HUES64 (cell line): ENCODE measurements around the gene KRTAP10-3.
"Not testable (repeated sequence)": the region's sequence is repeated elsewhere in the genome, so short reads cannot be mapped to it uniquely, and the experiment has no call there.

Experiments used
- H3K27ac ChIP-seq: 2 replicates; pipeline ENCODE4 v1.7.0; 2013; ENCODE audit warnings: low read depth, low read length, inconsistent platforms
- H3K27me3 ChIP-seq: 2 replicates; pipeline ENCODE4 v1.6.1; 2013; ENCODE audit warnings: mild to moderate bottlenecking, low read length; ENCODE audit not compliant: insufficient read depth
- H3K36me3 ChIP-seq: 2 replicates; pipeline ENCODE4 v1.6.1; 2013; ENCODE audit warnings: mild to moderate bottlenecking, low read length; ENCODE audit not compliant: insufficient read depth
- H3K4me1 ChIP-seq: 2 replicates; pipeline ENCODE4 v1.6.1; 2013; ENCODE audit warnings: mild to moderate bottlenecking, low read length, moderate library complexity; ENCODE audit not compliant: insufficient read depth
- H3K4me3 ChIP-seq: 2 replicates; pipeline ENCODE4 v1.5.1; 2013; ENCODE audit warnings: mild to moderate bottlenecking, low read length, moderate library complexity
- H3K9ac ChIP-seq: 2 replicates; pipeline ENCODE4 v1.6.1; 2013; ENCODE audit warnings: mild to moderate bottlenecking, low read depth, low read length
- H3K9me3 ChIP-seq: 2 replicates; pipeline ENCODE4 v1.6.1; 2013; ENCODE audit warnings: low read depth, low read length; ENCODE audit not compliant: insufficient read depth
- WGBS: fragments of 150-250, 120-280 bp; methylation state at CpG from one replicate; pipeline ENCODE4 v1.1.7; 2013; ENCODE audit warnings: missing lambda C conversion rate; 5-methylcytosine and 5-hydroxymethylcytosine counted together

The KRTAP10-3 gene

GRCh38 chr21:44585892-44586291 lies 27.3 kb upstream of the KRTAP10-3 start:
- Histone ChIP-seq H3K27me3 (no peaks in the 10 kb centered on the region), H3K36me3 (no peaks in the 10 kb centered on the region), H3K27ac (no peak overlapping the region), H3K4me3 (no peak overlapping the region), H3K9me3 (peaks cover 7% of the 10 kb centered on the region; the same call in 1 of the 2 replicates), H3K4me1 (peaks cover 5% of the 10 kb centered on the region; the same call in 1 of the 2 replicates), H3K9ac (no peak overlapping the region)
- WGBS = 90% methylated on average over 3 of the region's 3 CpGs

GRCh38 chr21:44583800-44584147 lies 25.2 kb upstream of the KRTAP10-3 start:
- H3K9me3 ChIP-seq = peaks cover 7% of the 10 kb centered on the region; the same call in 1 of the 2 replicates
- WGBS = 96% methylated on average over 5 of the region's 6 CpGs
- peaks cover 5% of the 10 kb centered on the region; the same call in 1 of the 2 replicates for H3K4me1 ChIP-seq
- H3K27me3 ChIP-seq = no peaks in the 10 kb centered on the region
- no peak overlapping the region for H3K27ac ChIP-seq
- no peak overlapping the region for H3K9ac ChIP-seq
- no peak overlapping the region for H3K4me3 ChIP-seq
- no peaks in the 10 kb centered on the region for H3K36me3 ChIP-seq

- Histone ChIP-seq H3K27ac (no peak overlapping the region), H3K36me3 (no peaks in the 10 kb centered on the region), H3K9ac (no peak overlapping the region), H3K9me3 (peaks cover 7% of the 10 kb centered on the region; the same call in 1 of the 2 replicates), H3K27me3 (no peaks in the 10 kb centered on the region), H3K4me3 (no peak overlapping the region), H3K4me1 (peaks cover 5% of the 10 kb centered on the region; the same call in 1 of the 2 replicates)
- 65% methylated on average over 11 of the region's 11 CpGs for WGBS
Measured at GRCh38 chr21:44583089-44583799, 24.6 kb upstream of the KRTAP10-3 start.

DNA sequence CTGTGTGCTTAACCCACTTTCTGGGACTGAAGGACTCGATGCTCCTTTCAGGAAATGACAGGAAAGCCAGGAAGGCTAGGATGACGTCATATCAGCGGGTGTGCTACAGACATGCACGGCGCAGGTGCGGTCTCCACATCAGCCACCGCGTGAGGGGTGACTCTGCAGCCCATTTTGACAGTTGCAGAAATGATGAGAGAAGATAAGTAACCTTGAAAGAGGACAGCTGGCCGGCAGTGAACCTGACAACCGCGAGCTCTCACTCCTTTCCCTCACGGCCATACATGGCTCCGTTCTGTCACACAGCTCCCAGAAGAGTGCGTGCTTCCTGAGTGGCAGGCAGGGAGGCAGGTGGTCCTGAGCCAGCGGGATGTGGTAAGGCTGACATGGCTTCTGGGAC lies 23.5 kb upstream of the KRTAP10-3 start:
- peaks cover 11% of the 10 kb centered on the region; the same call in 1 of the 2 replicates for H3K9me3 ChIP-seq
- no peaks in the 10 kb centered on the region for H3K36me3 ChIP-seq
- no peak overlapping the region for H3K4me3 ChIP-seq
- no peak overlapping the region for H3K9ac ChIP-seq
- H3K27me3 ChIP-seq = no peaks in the 10 kb centered on the region
- WGBS = 88% methylated on average over 15 of the region's 15 CpGs
- peaks cover 5% of the 10 kb centered on the region; the same call in 1 of the 2 replicates for H3K4me1 ChIP-seq
- no peak overlapping the region for H3K27ac ChIP-seq

- 100% methylated on average over 2 of the region's 3 CpGs for WGBS
- no peak overlapping the region for H3K27ac ChIP-seq
- peaks cover 5% of the 10 kb centered on the region; the same call in 1 of the 2 replicates for H3K4me1 ChIP-seq
- no peaks in the 10 kb centered on the region for H3K27me3 ChIP-seq
- H3K4me3 ChIP-seq = no peak overlapping the region
- H3K9ac ChIP-seq = no peak overlapping the region
- peaks cover 11% of the 10 kb centered on the region; the same call in 1 of the 2 replicates for H3K9me3 ChIP-seq
- no peaks in the 10 kb centered on the region for H3K36me3 ChIP-seq
Measured at GRCh38 chr21:44581158-44581557, 22.6 kb upstream of the KRTAP10-3 start.

DNA sequence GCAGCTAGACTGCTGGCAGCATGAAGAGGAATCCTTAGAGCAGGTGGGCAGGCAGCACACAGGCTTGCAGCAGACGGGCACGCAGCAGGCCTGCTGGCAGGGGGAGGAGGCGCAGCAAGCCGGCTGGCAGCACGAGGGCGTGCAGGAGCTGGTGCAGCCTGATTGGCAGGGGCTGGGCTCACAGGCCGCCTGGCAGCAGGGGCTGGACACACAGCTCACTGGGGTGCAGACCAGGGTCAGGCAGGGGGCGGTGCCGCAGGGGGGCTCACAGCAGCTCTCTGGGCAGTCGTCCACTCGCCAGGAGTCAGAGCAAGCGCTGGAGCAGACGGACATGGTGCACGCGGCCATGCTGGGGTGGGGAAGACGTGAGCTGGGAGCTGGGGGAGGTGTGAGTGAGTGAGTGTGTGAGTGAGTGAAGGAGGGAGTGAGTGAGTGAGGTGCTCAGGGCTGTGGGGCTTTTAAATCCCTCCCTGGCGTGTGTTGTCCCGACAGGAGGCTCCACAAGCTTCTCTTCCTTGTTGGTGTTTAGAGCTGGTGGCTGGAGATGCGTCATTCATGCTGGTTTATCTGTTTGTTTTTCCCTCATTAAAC lies 21.7 kb upstream of the KRTAP10-3 start, which contains the start of gene KRTAP10-5:
KRTAP10-5 (minus strand) TSS at position 374 of the 591 bp plus-strand sequence; CDS start at position 348, 26 bp downstream.
- H3K27me3 ChIP-seq, H3K4me3 ChIP-seq, H3K36me3 ChIP-seq, H3K27ac ChIP-seq, H3K9ac ChIP-seq, H3K4me1 ChIP-seq: not testable (repeated sequence)
- H3K9me3 ChIP-seq = peaks cover 11% of the 10 kb centered on the region; the same call in 1 of the 2 replicates
- WGBS = 84% methylated on average over 19 of the region's 19 CpGs

GRCh38 chr21:44579833-44580144 lies 21.2 kb upstream of the KRTAP10-3 start:
- Histone ChIP-seq H3K4me3 (no peak overlapping the region), H3K9me3 (peaks cover 11% of the 10 kb centered on the region; the same call in 1 of the 2 replicates), H3K27me3 (no peaks in the 10 kb centered on the region), H3K36me3 (no peaks in the 10 kb centered on the region), H3K9ac (no peak overlapping the region), H3K4me1 (peaks cover 5% of the 10 kb centered on the region; the same call in 1 of the 2 replicates), H3K27ac (no peak overlapping the region)
- 85% methylated on average over 7 of the region's 7 CpGs for WGBS

- Histone ChIP-seq H3K4me3 (no peak overlapping the region), H3K4me1 (peaks cover 5% of the 10 kb centered on the region; the same call in 1 of the 2 replicates), H3K9me3 (peaks cover 11% of the 10 kb centered on the region; the same call in 1 of the 2 replicates), H3K36me3 (no peaks in the 10 kb centered on the region), H3K9ac (no peak overlapping the region), H3K27ac (no peak overlapping the region), H3K27me3 (no peaks in the 10 kb centered on the region)
- WGBS = 86% methylated on average over 22 of the region's 22 CpGs
Measured at GRCh38 chr21:44579056-44579832, 20.6 kb upstream of the KRTAP10-3 start.

GRCh38 chr21:44578371-44579055 lies 19.9 kb upstream of the KRTAP10-3 start:
- Histone ChIP-seq H3K27me3 (no peaks in the 10 kb centered on the region), H3K4me1 (peaks cover 4% of the 10 kb centered on the region; the same call in 1 of the 2 replicates), H3K9me3 (peaks cover 11% of the 10 kb centered on the region; the same call in 1 of the 2 replicates), H3K9ac (no peak overlapping the region), H3K27ac (no peak overlapping the region), H3K4me3 (no peak overlapping the region), H3K36me3 (no peaks in the 10 kb centered on the region)
- WGBS = 96% methylated on average over 17 of the region's 17 CpGs

- H3K9me3 ChIP-seq = peaks cover 6% of the 10 kb centered on the region; the same call in 1 of the 2 replicates
- H3K36me3 ChIP-seq = no peaks in the 10 kb centered on the region
- H3K9ac ChIP-seq = no peak overlapping the region
- no peak overlapping the region for H3K4me3 ChIP-seq
- H3K27me3 ChIP-seq = no peaks in the 10 kb centered on the region
- H3K27ac ChIP-seq = no peak overlapping the region
- WGBS = 98% methylated on average over 8 of the region's 10 CpGs
- no peaks in the 10 kb centered on the region for H3K4me1 ChIP-seq
Measured at GRCh38 chr21:44576025-44576420, 17.4 kb upstream of the KRTAP10-3 start.
